Measurements from ENCODE around the gene ADAMTS8.

ADAMTS8 gene

DNA sequence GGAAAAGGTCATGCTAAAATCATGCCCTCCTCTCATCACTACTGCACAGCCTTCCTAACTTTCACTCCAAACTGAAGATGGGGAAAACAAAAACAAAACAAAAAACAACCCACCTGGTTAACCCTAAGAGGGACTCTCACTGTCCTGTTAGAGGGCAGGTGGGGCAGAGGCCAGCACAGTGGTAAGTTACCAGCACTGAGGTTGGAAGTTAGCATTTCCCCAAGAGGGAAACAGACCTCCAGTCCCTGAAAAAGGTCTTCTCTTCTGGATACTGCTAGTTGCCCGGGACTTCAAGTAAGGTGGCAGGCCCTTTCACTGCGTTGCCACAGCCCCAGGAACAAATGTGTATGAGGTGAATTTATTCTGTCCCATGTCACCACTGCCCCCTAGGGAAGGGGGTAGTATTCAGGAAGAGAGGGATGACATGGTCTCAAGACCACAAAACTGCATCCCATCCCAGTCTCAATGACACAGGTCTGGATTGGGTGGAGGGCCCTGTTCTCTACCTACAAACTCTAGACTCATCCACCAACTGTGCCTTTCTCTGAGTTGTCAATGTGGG is 792 bp upstream of the ADAMTS8 start:
- H3K36me3 ChIP-seq (ENCODE audit: control insufficient read depth in 1 of 2, insufficient read depth in 2 of 2, low read length in 2 of 2): no peaks in the 10 kb centered on the region
- H3K79me2 ChIP-seq (ENCODE audit: control insufficient read depth, insufficient read depth, low read length, poor library complexity): no peaks in the 10 kb centered on the region
- no peak overlapping the region for H3K4ac ChIP-seq (ENCODE audit: low read depth, low read length)
- H2AFZ ChIP-seq (ENCODE audit: insufficient read depth, low read length, poor library complexity): no peak overlapping the region
- H2BK12ac ChIP-seq (ENCODE audit: low read length): no peak overlapping the region
- H3K9ac ChIP-seq (ENCODE audit: low read length): no peak overlapping the region
- WGBS (ENCODE audit: extremely low coverage, insufficient coverage, insufficient read length): no CpG with 5 or more reads among the region's 2 CpGs
- H4K12ac ChIP-seq (ENCODE audit: low read depth, low read length): no peak overlapping the region
- no peak overlapping the region for H2AK5ac ChIP-seq (ENCODE audit: low read length)
- no peak overlapping the region for H4K8ac ChIP-seq (ENCODE audit: low read depth, low read length)
- no peak overlapping the region for H3K14ac ChIP-seq (ENCODE audit: low read length)
- H3K27me3 ChIP-seq (ENCODE audit: insufficient read depth, low read length): peaks cover 40% of the 10 kb centered on the region
- H2BK120ac ChIP-seq (ENCODE audit: insufficient read depth, low read length, poor library complexity): no peak overlapping the region
- H3K27ac ChIP-seq (ENCODE audit: low read depth, low read length): no peak overlapping the region
- H4K91ac ChIP-seq (ENCODE audit: low read depth, low read length): no peak overlapping the region
- no peak overlapping the region for H3K18ac ChIP-seq (ENCODE audit: low read length)
- no peak overlapping the region for H3K4me3 ChIP-seq (ENCODE audit: low read depth, low read length)
- H3K79me1 ChIP-seq (ENCODE audit: low read length): no peaks in the 10 kb centered on the region
- no peak overlapping the region for H3K23ac ChIP-seq (ENCODE audit: low read length)
- H2BK5ac ChIP-seq (ENCODE audit: low read depth, low read length, poor library complexity): no peak overlapping the region
- H3K4me1 ChIP-seq (ENCODE audit: control insufficient read depth in 1 of 2, insufficient read depth in 2 of 2, low read length in 2 of 2): peaks cover 0 to 8% of the 10 kb centered on the region in 2 experiments
- no peak overlapping the region for H3K4me2 ChIP-seq (ENCODE audit: low read length)
- no peak for DNase-seq
- peaks cover 3% of the 10 kb centered on the region for H3K9me3 ChIP-seq (ENCODE audit: insufficient read depth, low read depth, low read length)

DNA sequence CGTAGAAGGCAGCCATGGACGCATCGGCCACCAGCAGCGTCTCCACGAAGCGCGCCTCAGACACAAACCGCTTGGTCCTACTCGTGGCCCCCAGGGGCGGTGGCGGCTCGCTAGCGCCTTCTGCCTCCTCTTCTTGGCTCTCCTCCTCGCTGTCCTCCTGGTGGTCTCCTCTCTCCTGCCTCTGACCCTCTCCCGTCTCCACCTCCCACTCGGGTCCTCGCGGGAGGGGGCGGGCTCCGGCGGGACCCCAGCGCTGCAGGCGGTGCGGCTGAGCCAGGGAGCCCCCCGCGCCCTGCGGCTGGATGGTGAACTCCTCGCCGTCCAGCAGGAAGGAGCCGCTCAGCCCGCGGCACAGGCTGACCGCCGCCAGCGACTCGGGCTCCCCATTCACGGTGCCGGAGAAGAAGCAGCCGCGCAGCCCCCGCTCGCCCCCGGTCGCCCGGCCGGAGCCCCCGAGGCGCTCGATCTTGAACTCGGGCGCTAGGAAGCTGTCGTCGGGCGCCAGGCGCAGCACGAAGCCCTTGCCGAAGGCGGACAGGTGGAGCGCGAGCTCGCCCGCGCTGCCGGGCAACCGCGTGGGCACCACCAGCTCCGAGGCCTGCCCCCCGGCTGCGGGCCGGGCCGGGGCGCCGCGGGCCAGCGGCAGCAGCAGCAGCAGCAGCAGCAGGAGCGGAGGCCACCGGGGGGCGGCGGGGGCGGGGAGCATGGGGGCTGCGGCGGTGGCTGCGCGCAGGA is 661 bp downstream of the ADAMTS8 start:
- Histone ChIP-seq H2BK120ac (ENCODE audit: insufficient read depth, low read length, poor library complexity) (no peak overlapping the region), H3K4ac (ENCODE audit: low read depth, low read length) (no peak overlapping the region), H2BK12ac (ENCODE audit: low read length) (no peak overlapping the region), H3K9ac (ENCODE audit: low read length) (no peak overlapping the region), H4K91ac (ENCODE audit: low read depth, low read length) (no peak overlapping the region), H3K79me2 (ENCODE audit: control insufficient read depth, insufficient read depth, low read length, poor library complexity) (no peaks in the 10 kb centered on the region), H3K14ac (ENCODE audit: low read length) (no peak overlapping the region), H3K79me1 (ENCODE audit: low read length) (no peaks in the 10 kb centered on the region), H3K36me3 (ENCODE audit: control insufficient read depth in 1 of 2, insufficient read depth in 2 of 2, low read length in 2 of 2) (no peaks in the 10 kb centered on the region), H4K8ac (ENCODE audit: low read depth, low read length) (no peak overlapping the region), H3K4me1 (ENCODE audit: control insufficient read depth in 1 of 2, insufficient read depth in 2 of 2, low read length in 2 of 2) (peaks cover 0 to 8% of the 10 kb centered on the region in 2 experiments), H4K12ac (ENCODE audit: low read depth, low read length) (no peak overlapping the region), H3K27me3 (ENCODE audit: insufficient read depth, low read length) (peaks cover 40% of the 10 kb centered on the region), H3K27ac (ENCODE audit: low read depth, low read length) (no peak overlapping the region), H2AK5ac (ENCODE audit: low read length) (no peak overlapping the region), H3K23ac (ENCODE audit: low read length) (no peak overlapping the region), H3K4me3 (ENCODE audit: low read depth, low read length) (peak overlapping the region; percentile 18), H2AFZ (ENCODE audit: insufficient read depth, low read length, poor library complexity) (no peak overlapping the region), H3K18ac (ENCODE audit: low read length) (no peak overlapping the region), H2BK5ac (ENCODE audit: low read depth, low read length, poor library complexity) (no peak overlapping the region), H3K9me3 (ENCODE audit: insufficient read depth, low read depth, low read length) (peaks cover 3% of the 10 kb centered on the region), H3K4me2 (ENCODE audit: low read length) (peak overlapping the region; percentile 71)
- WGBS (ENCODE audit: extremely low coverage, insufficient coverage, insufficient read length): no CpG with 5 or more reads among the region's 84 CpGs
- DNase-seq: no peak

DNA sequence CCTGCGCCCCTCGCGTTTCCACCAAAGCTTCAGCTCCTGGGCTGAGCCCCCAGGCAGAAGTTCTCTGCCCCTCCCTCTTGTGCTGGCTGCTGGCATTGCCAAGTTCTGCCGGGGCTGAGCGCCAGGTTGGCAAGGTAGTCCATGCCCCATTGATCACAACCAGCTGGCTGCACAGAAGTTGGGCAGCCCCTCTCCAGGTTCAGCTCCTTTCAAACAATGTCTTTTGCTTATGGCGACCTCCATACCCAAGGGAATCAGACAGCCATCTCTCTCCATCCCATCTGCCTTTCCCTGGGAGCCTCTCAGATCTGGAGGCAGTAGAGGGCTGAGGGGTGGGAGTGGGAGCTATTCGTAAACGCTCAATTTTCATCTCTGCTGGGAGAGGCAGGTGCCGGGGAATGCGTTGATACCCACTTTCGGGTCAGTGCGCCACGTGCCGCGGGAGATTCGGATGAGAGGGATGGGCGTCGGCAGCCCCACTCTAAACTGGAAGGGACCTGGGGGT is 1.5 kb downstream of the ADAMTS8 start:
- no peaks in the 10 kb centered on the region for H3K79me1 ChIP-seq (ENCODE audit: low read length)

DNA sequence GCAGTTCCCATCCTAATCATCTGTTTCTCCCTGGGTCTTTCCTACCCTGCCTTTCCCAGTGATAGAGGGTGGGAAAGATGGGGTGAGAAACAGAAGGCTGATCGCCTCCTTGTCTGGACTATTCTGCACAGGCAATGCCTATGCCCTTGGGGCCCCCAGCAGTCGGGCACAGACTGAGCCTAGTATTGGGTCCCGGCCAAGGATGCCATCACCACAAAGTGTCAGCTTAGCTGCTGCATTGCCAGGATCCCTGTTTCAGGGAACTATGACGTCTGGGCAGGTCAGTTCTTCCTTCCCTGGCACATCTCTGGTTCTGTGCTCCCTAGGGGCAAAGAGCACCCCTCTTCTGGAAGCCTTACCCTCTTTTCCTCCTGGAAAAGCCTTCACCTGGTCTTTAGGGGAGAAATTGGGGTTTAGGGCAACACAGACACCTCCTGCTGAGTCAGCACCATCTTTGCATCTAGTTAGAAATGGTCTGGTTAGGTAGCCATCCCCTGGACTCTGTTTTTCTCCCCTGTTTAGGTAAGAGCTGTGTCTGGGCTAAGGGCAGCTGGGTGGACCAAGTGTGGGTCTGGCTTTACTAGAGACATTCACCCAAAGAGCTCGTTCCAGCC is 2.1 kb downstream of the ADAMTS8 start:
- H4K91ac ChIP-seq (ENCODE audit: low read depth, low read length): no peak overlapping the region
- H2BK5ac ChIP-seq (ENCODE audit: low read depth, low read length, poor library complexity): no peak overlapping the region
- no peak overlapping the region for H2AK5ac ChIP-seq (ENCODE audit: low read length)
- no peak overlapping the region for H3K23ac ChIP-seq (ENCODE audit: low read length)
- no peak overlapping the region for H3K27ac ChIP-seq (ENCODE audit: low read depth, low read length)
- no peaks in the 10 kb centered on the region for H3K36me3 ChIP-seq (ENCODE audit: control insufficient read depth in 1 of 2, insufficient read depth in 2 of 2, low read length in 2 of 2)
- H3K9me3 ChIP-seq (ENCODE audit: insufficient read depth, low read depth, low read length): peaks cover 3% of the 10 kb centered on the region
- H3K4me3 ChIP-seq (ENCODE audit: low read depth, low read length): no peak overlapping the region
- H4K12ac ChIP-seq (ENCODE audit: low read depth, low read length): no peak overlapping the region
- no peaks in the 10 kb centered on the region for H3K79me2 ChIP-seq (ENCODE audit: control insufficient read depth, insufficient read depth, low read length, poor library complexity)
- H2BK12ac ChIP-seq (ENCODE audit: low read length): no peak overlapping the region
- no peaks in the 10 kb centered on the region for H3K79me1 ChIP-seq (ENCODE audit: low read length)
- DNase-seq: no peak
- H3K18ac ChIP-seq (ENCODE audit: low read length): no peak overlapping the region
- no peak overlapping the region for H4K8ac ChIP-seq (ENCODE audit: low read depth, low read length)
- H3K14ac ChIP-seq (ENCODE audit: low read length): no peak overlapping the region
- H3K4me2 ChIP-seq (ENCODE audit: low read length): no peak overlapping the region
- WGBS (ENCODE audit: extremely low coverage, insufficient coverage, insufficient read length): no CpG with 5 or more reads among the region's 5 CpGs
- no peak overlapping the region for H2AFZ ChIP-seq (ENCODE audit: insufficient read depth, low read length, poor library complexity)
- no peak overlapping the region for H3K4ac ChIP-seq (ENCODE audit: low read depth, low read length)
- peaks cover 0 to 8% of the 10 kb centered on the region in 2 experiments for H3K4me1 ChIP-seq (ENCODE audit: control insufficient read depth in 1 of 2, insufficient read depth in 2 of 2, low read length in 2 of 2)
- H2BK120ac ChIP-seq (ENCODE audit: insufficient read depth, low read length, poor library complexity): no peak overlapping the region
- H3K9ac ChIP-seq (ENCODE audit: low read length): no peak overlapping the region
- peaks cover 40% of the 10 kb centered on the region for H3K27me3 ChIP-seq (ENCODE audit: insufficient read depth, low read length)

More for the DNA sequence above, 1.5 kb downstream of the ADAMTS8 start:
- Histone ChIP-seq H3K9me3 (ENCODE audit: insufficient read depth, low read depth, low read length) (peaks cover 3% of the 10 kb centered on the region), H3K79me2 (ENCODE audit: control insufficient read depth, insufficient read depth, low read length, poor library complexity) (no peaks in the 10 kb centered on the region), H3K4ac (ENCODE audit: low read depth, low read length) (no peak overlapping the region), H2AK5ac (ENCODE audit: low read length) (no peak overlapping the region), H2BK12ac (ENCODE audit: low read length) (no peak overlapping the region), H4K8ac (ENCODE audit: low read depth, low read length) (no peak overlapping the region), H3K36me3 (ENCODE audit: control insufficient read depth in 1 of 2, insufficient read depth in 2 of 2, low read length in 2 of 2) (no peaks in the 10 kb centered on the region), H2BK5ac (ENCODE audit: low read depth, low read length, poor library complexity) (no peak overlapping the region), H3K14ac (ENCODE audit: low read length) (no peak overlapping the region), H3K27me3 (ENCODE audit: insufficient read depth, low read length) (peaks cover 40% of the 10 kb centered on the region), H3K4me1 (ENCODE audit: control insufficient read depth in 1 of 2, insufficient read depth in 2 of 2, low read length in 2 of 2) (peaks cover 0 to 8% of the 10 kb centered on the region in 2 experiments), H3K18ac (ENCODE audit: low read length) (no peak overlapping the region), H3K4me3 (ENCODE audit: low read depth, low read length) (no peak overlapping the region), H4K91ac (ENCODE audit: low read depth, low read length) (no peak overlapping the region), H2AFZ (ENCODE audit: insufficient read depth, low read length, poor library complexity) (no peak overlapping the region), H3K27ac (ENCODE audit: low read depth, low read length) (no peak overlapping the region), H3K23ac (ENCODE audit: low read length) (no peak overlapping the region), H3K9ac (ENCODE audit: low read length) (no peak overlapping the region), H2BK120ac (ENCODE audit: insufficient read depth, low read length, poor library complexity) (no peak overlapping the region), H4K12ac (ENCODE audit: low read depth, low read length) (no peak overlapping the region), H3K4me2 (ENCODE audit: low read length) (no peak overlapping the region)
- DNase-seq: no peak
- no CpG with 5 or more reads among the region's 18 CpGs for WGBS (ENCODE audit: extremely low coverage, insufficient coverage, insufficient read length)
